Neural crest cell (in vitro differentiated cells): ENCODE measurements around the gene LIME1. TPM values are rescaled to one million over a fixed set of nuclear protein-coding genes. Genes with fewer than 3 reads are reported as not detected.

Experiments
- DNase-seq: peaks from one replicate; pipeline ENCODE4 v3.0.0; 2021; ENCODE audit warnings: low read depth, mixed read lengths, low spot score
- H3K27ac Mint-ChIP-seq: one replicate; pipeline ENCODE4 v1.8.0; 2021; ENCODE audit warnings: mild to moderate bottlenecking, mixed read lengths; ENCODE audit not compliant: unreplicated experiment
- H3K27me3 Mint-ChIP-seq: 2 replicates; pipeline ENCODE4 v1.8.0; 2021; ENCODE audit warnings: low read depth, mild to moderate bottlenecking, mixed read lengths
- H3K36me3 Mint-ChIP-seq: 2 replicates; pipeline ENCODE4 v1.8.0; 2021; ENCODE audit warnings: low read depth, mild to moderate bottlenecking, mixed read lengths
- H3K4me1 Mint-ChIP-seq: 2 replicates; pipeline ENCODE4 v1.8.0; 2021; ENCODE audit warnings: mixed read lengths
- H3K4me3 Mint-ChIP-seq: one replicate; pipeline ENCODE4 v1.8.0; 2021; ENCODE audit warnings: mild to moderate bottlenecking, mixed read lengths
- H3K9me3 Mint-ChIP-seq: 2 replicates; pipeline ENCODE4 v1.8.0; 2021; ENCODE audit warnings: mixed read lengths
- CTCF ChIP-seq: fragments of 200-600 bp; sonication (generic); conservative IDR thresholded peaks from 2 replicates; pipeline ENCODE4 v1.5.0; 2021; ENCODE audit warnings: antibody characterized with exemption, mild to moderate bottlenecking
- total RNA-seq: library from RNA; stranded (reverse); gene quantifications from 2 replicates; pipeline ENCODE4 v1.2.1, GENCODE V29; 2021

Gene LIME1
- total RNA-seq, 1 donor from 2014 or later, result 17.6 TPM

- Mint-ChIP-seq H3K4me3 (no peak overlapping the region), H3K27me3 (peaks cover 6% of the 10 kb centered on the region), H3K27ac (peak overlapping the region; percentile 50), H3K4me1 (peaks cover 5% of the 10 kb centered on the region), H3K9me3 (no peaks in the 10 kb centered on the region), H3K36me3 (peaks cover 5% of the 10 kb centered on the region)
- no peak for TF ChIP-seq CTCF
- no peak for DNase-seq
These were observed 46.2 kb upstream of the LIME1 start for GRCh38 chr20:63690003-63690897.

DNA sequence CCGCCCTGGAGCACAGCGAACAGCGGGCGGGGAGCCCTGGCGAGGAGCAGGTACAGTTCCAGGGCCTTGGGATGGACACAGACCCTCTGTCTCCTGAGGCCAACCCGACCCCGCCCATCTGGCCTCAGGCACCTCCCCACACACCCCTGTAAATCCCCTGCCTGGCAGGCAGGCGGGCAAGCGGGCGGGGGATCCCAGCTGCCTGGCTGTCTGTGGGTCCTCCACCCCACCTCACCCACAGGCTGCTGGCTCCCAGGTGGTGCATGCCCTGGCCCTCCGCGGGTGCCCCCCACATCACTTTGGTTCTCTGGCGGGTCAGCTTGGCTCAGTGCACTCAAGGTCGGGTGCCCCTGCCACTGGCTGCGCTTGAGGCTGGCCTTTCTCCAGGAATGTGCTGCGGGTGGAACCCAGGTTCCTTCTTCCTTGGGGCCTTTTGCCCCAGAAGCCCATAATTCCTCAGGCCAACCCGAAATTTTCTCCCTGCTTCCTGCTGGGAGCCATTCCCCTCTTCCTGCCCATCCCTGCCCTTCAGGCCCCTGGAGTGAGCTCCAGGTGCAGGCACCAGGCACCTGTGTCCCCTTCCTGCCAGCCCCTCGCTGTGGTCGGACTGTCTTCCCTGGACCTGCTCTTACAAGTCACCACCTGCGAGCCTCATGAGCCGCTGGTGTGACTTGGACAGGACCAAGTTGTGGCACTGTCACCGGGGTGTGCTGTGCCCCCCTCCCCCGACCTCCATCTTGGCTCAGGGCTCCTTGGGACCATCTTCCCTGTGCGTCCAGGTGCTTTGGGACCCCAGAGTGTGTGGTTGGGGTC is 45.4 kb upstream of the LIME1 start:
- peaks cover 5% of the 10 kb centered on the region for H3K36me3 Mint-ChIP-seq
- no peak for DNase-seq
- H3K27ac Mint-ChIP-seq, result no peak overlapping the region
- H3K9me3 Mint-ChIP-seq, result no peaks in the 10 kb centered on the region
- no peak for TF ChIP-seq CTCF
- peaks cover 5% of the 10 kb centered on the region for H3K4me1 Mint-ChIP-seq
- peak overlapping the region; percentile 74 for H3K4me3 Mint-ChIP-seq
- peaks cover 6% of the 10 kb centered on the region for H3K27me3 Mint-ChIP-seq

- H3K9me3 Mint-ChIP-seq, result no peaks in the 10 kb centered on the region
- TF ChIP-seq CTCF, result no peak
- peaks cover 1% of the 10 kb centered on the region for H3K4me1 Mint-ChIP-seq
- DNase-seq, result no peak
- H3K36me3 Mint-ChIP-seq, result peaks cover 5% of the 10 kb centered on the region
- peak overlapping the region; percentile 74 for H3K4me3 Mint-ChIP-seq
- H3K27ac Mint-ChIP-seq, result no peak overlapping the region
- H3K27me3 Mint-ChIP-seq, result peaks cover 6% of the 10 kb centered on the region
These were observed 44.6 kb upstream of the LIME1 start for GRCh38 chr20:63691711-63692435.

DNA sequence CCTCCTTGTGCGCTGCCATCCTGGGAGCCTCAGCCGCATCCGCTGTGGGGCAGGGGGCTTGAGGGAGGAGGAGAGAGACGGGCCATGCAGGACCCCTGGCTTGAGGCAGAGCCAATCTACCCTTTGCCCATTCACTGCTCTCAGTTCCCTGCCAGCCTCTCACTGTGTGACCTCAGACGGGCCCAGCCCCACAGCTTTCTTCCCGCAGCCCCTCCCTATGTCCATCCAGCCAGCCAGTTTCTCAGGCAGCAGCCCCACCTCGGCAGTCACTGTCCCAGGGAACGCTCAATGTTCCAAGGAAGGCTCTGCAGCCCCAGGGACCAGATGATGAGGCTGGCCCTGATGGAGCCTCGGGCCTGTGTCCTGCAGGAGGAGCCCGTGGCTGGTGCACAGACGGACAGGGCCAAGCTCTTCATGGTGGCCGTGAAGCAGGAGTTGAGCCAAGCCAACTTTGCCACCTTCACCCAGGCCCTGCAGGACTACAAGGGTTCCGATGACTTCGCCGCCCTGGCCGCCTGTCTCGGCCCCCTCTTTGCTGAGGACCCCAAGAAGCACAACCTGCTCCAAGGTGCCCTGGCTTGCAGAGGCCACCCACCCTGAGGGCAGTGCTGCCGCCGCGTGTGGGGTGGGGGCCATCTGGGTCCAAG is 43.9 kb upstream of the LIME1 start:
- no peaks in the 10 kb centered on the region for H3K4me1 Mint-ChIP-seq
- no peak overlapping the region for H3K27ac Mint-ChIP-seq
- no peaks in the 10 kb centered on the region for H3K9me3 Mint-ChIP-seq
- no peak for TF ChIP-seq CTCF
- no peak for DNase-seq
- H3K27me3 Mint-ChIP-seq, result peaks cover 6% of the 10 kb centered on the region
- H3K4me3 Mint-ChIP-seq, result peak overlapping the region; percentile 74
- H3K36me3 Mint-ChIP-seq, result peaks cover 5% of the 10 kb centered on the region
